Gastroesophageal sphincter (tissue), 3 donors: ENCODE measurements around the gene LASP1NB.

Experiments used
- POLR2A ChIP-seq, 2 donors: fragments of 450-650 bp; IDR thresholded peaks; one replicate each; pipeline ENCODE4 v1.6.1; 2017; ENCODE audit warnings: antibody characterized with exemption in 2 of 2, mild to moderate bottlenecking in 2 of 2, moderate library complexity in 1 of 2
- TF ChIP-seq, protein P1 (sequence below), 4 experiments: fragments of 200-600 bp in 2 of 4; fragments of 450-650 bp in 2 of 4; sonication (generic) in 1 of 4; IDR thresholded peaks; one replicate each; pipeline ENCODE4 v1.5.1; 2017 to 2019; ENCODE audit warnings: antibody characterized with exemption in 4 of 4, mild to moderate bottlenecking in 2 of 4, moderate library complexity in 2 of 4

DNA sequence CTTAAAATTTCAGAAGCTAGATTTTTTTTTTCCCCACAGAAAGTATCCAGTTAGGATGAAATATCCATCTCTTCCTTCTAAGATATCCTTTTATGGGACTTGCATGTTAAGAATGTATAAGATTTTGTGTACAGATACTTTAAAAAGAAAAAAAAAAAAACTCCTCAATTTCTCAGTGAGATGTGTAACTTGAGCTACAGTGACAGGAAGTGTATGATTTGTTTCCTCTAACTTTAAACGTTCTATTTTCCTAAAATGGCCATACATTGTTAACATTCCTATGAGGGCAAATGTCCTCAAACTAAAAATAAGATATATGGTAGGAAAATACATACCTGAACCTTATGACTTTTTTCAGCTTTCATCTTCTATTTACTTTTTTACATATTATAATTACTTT is 32.9 kb downstream of the LASP1NB start:
- TF ChIP-seq, protein P1, sequence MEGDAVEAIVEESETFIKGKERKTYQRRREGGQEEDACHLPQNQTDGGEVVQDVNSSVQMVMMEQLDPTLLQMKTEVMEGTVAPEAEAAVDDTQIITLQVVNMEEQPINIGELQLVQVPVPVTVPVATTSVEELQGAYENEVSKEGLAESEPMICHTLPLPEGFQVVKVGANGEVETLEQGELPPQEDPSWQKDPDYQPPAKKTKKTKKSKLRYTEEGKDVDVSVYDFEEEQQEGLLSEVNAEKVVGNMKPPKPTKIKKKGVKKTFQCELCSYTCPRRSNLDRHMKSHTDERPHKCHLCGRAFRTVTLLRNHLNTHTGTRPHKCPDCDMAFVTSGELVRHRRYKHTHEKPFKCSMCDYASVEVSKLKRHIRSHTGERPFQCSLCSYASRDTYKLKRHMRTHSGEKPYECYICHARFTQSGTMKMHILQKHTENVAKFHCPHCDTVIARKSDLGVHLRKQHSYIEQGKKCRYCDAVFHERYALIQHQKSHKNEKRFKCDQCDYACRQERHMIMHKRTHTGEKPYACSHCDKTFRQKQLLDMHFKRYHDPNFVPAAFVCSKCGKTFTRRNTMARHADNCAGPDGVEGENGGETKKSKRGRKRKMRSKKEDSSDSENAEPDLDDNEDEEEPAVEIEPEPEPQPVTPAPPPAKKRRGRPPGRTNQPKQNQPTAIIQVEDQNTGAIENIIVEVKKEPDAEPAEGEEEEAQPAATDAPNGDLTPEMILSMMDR (IDR thresholded peaks at IDR 0.05), result no peak
- TF ChIP-seq POLR2A (IDR thresholded peaks at IDR 0.05), result no peak
